Neutrophil (primary cell): ENCODE results near the gene TLDC2.

ENCODE experiments used
- H3K27ac ChIP-seq: fragments of 200-600 bp; sonication (generic); 2 replicates; pipeline ENCODE4 v1.5.1; 2016; ENCODE audit warnings: mild to moderate bottlenecking, moderate library complexity
- H3K27me3 ChIP-seq: fragments of 200-600 bp; sonication (generic); 2 replicates; pipeline ENCODE4 v1.6.0; 2016; ENCODE audit warnings: mild to moderate bottlenecking
- H3K36me3 ChIP-seq: fragments of 200-600 bp; sonication (generic); 2 replicates; pipeline ENCODE4 v1.5.1; 2017
- H3K4me1 ChIP-seq, 2 experiments: fragments of 200-600 bp in 1 of 2; sonication (generic) in 1 of 2; 1 replicate in 1 of 2; 2 replicates in 1 of 2; pipeline versions ENCODE4 v1.5.1 to v1.6.1; 2013 to 2016; ENCODE audit warnings: low read depth in 1 of 2, low read length in 1 of 2, mild to moderate bottlenecking in 1 of 2, moderate library complexity in 1 of 2; ENCODE audit not compliant: control insufficient read depth in 1 of 2, insufficient read depth in 1 of 2
- H3K4me3 ChIP-seq, 2 experiments: fragments of 200-600 bp in 1 of 2; sonication (generic) in 1 of 2; 1 replicate in 1 of 2; 2 replicates in 1 of 2; pipeline ENCODE4 v1.5.1; 2013 to 2016; ENCODE audit warnings: low read depth in 1 of 2, low read length in 1 of 2, mild to moderate bottlenecking in 1 of 2, moderate library complexity in 1 of 2
- H3K9me3 ChIP-seq: fragments of 200-600 bp; sonication (generic); 2 replicates; pipeline ENCODE4 v1.5.1; 2016
- CTCF ChIP-seq: fragments of 200-600 bp; sonication (generic); IDR thresholded peaks from 2 replicates; pipeline ENCODE4 v1.5.1; 2016; ENCODE audit warnings: antibody characterized with exemption

TLDC2 gene

GRCh38 chr20:36859700-36860330 is 16.1 kb upstream of the TLDC2 start:
- no peak for TF ChIP-seq CTCF
- peaks cover 46% of the 10 kb centered on the region for H3K27me3 ChIP-seq
- H3K4me3 ChIP-seq: no peak overlapping the region
- no peaks in the 10 kb centered on the region for H3K9me3 ChIP-seq
- H3K27ac ChIP-seq: no peak overlapping the region
- H3K4me1 ChIP-seq: peaks cover 8 to 9% of the 10 kb centered on the region in 2 experiments
- H3K36me3 ChIP-seq: no peaks in the 10 kb centered on the region

GRCh38 chr20:36860339-36860738 is 15.6 kb upstream of the TLDC2 start:
- no peaks in the 10 kb centered on the region for H3K9me3 ChIP-seq
- no peak overlapping the region for H3K4me3 ChIP-seq
- H3K27me3 ChIP-seq: peaks cover 51% of the 10 kb centered on the region
- H3K36me3 ChIP-seq: no peaks in the 10 kb centered on the region
- peaks cover 8 to 9% of the 10 kb centered on the region in 2 experiments for H3K4me1 ChIP-seq
- TF ChIP-seq CTCF: no peak
- H3K27ac ChIP-seq: no peak overlapping the region

GRCh38 chr20:36860811-36861624 is 14.9 kb upstream of the TLDC2 start:
- TF ChIP-seq CTCF: no peak
- H3K27me3 ChIP-seq: peaks cover 58% of the 10 kb centered on the region
- no peak overlapping the region for H3K4me3 ChIP-seq
- no peak overlapping the region for H3K27ac ChIP-seq
- peaks cover 8 to 9% of the 10 kb centered on the region in 2 experiments for H3K4me1 ChIP-seq
- no peaks in the 10 kb centered on the region for H3K36me3 ChIP-seq
- no peaks in the 10 kb centered on the region for H3K9me3 ChIP-seq

GRCh38 chr20:36861625-36861874 is 14.4 kb upstream of the TLDC2 start:
- Histone ChIP-seq H3K4me3 (no peak overlapping the region), H3K27me3 (peaks cover 60% of the 10 kb centered on the region), H3K9me3 (no peaks in the 10 kb centered on the region), H3K36me3 (no peaks in the 10 kb centered on the region), H3K27ac (no peak overlapping the region), H3K4me1 (peaks cover 8 to 9% of the 10 kb centered on the region in 2 experiments)
- TF ChIP-seq CTCF: no peak

GRCh38 chr20:36861875-36862801 is 13.8 kb upstream of the TLDC2 start:
- Histone ChIP-seq H3K4me3 (no peak overlapping the region), H3K36me3 (no peaks in the 10 kb centered on the region), H3K27me3 (peaks cover 60% of the 10 kb centered on the region), H3K9me3 (no peaks in the 10 kb centered on the region), H3K4me1 (peaks cover 5 to 9% of the 10 kb centered on the region in 2 experiments), H3K27ac (no peak overlapping the region)
- TF ChIP-seq CTCF: no peak
